Activated gamma-delta T cell (primary cell): ENCODE data around the gene SLC35A2.

Experiments
- DNase-seq: peaks from one replicate; lab custom pipeline; 2025; lab: John Stamatoyannopoulos, UW

SLC35A2 gene

DNA sequence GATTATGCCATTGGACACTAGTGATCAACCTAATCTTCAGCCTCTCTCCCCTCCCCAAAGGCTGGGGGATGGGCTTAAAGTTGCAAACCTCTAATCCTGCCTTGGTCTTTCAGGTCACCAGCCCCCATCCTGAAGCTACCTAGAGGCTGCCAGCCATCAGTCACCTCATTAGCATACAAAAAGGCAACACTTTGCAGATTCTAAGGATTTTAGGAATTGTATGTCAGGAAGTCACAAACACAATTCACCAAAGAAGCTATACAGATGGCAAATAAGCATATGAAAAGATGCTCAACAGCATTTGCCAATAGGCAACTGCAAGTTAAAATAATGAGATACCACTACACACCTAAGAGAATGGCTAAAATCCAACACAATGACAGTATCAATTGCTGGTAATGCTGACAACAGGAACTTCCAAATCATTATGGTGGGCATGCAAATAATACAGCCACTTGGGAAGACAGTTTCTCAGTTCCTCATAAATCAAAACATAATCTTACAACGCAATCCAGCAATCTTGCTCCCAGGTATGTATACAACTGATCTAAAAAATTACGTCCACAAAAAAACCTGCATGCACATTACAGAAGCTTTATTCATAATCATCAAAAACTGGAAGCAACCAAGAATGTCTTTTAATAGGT is 16.4 kb upstream of the SLC35A2 start:
- DNase-seq, result no peak

DNA sequence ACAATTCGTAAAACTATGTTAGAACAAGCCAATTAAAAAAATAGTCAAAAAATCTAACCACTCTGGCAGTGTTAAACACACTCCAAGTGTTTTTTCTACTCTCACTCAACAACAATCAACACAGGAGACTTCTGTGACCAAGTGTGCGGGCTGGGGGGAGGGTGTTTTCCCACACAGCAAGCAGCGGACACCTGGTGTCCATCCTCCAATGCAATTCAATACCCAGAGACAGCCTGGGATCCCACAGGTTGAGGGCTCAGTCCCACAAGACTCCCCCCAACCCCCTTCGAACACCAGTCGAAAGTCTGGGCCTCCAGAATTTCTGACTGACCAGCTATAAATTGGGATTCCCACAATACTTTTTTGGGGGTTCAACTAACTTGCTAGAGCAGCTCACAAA is 15.7 kb upstream of the SLC35A2 start:
- no peak for DNase-seq

DNA sequence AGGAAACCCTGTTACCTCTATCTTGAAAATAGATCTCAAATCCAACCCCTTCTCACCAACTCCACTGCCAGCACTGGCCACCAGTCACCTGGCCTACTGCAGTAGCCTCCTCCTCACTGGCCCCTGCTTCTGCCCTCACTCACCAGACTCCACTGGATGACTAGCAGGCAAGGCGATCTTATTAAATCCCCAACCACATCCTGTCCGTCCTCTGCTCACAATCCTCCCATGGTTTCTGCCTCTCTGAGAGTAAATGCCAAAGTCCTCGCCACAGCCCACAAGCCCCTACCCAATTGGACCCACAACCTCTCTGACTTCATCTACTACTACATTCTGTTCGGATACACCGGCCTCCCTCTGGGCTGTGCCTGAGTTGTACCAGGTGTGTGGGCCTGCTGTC is 12.8 kb upstream of the SLC35A2 start:
- no peak for DNase-seq

DNA sequence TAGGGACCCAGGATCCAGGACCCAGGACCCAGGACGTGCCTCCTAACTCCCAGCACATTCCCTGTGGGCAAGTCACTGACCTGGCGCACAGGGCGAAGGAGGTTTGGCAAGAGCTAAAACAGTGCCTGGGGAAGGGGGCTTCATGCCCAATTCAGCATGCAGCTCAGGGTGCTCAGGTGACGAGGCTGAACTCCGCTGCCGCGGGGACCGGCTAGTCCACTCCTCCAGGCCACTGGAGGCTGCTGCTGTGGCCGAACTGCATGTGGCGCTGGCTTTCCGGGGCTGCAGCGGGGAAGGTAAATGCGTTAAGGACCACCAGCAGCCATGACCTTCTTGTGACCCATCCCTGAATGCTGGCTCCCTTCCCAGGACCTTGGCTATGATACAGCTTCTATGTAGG is 12.3 kb upstream of the SLC35A2 start:
- no peak for DNase-seq

DNA sequence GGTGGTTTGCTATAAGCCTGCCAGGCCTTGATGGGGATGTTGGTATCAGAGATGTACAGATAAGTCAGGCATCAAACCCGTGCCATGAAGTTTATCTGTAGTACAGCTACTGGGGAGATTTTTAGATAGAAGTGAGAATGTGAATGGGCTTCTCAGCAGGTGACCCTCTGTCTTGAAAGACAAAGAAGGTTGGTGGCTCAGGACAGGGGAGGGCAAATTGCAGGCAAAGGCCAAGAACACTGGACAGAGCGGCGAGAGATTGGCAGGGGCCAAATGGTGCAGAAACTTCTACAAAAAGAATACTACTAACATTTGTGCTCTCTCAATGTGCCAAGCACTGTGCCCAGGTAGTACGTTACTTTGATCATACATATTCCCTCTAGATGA is 9.3 kb upstream of the SLC35A2 start:
- DNase-seq, result no peak

DNA sequence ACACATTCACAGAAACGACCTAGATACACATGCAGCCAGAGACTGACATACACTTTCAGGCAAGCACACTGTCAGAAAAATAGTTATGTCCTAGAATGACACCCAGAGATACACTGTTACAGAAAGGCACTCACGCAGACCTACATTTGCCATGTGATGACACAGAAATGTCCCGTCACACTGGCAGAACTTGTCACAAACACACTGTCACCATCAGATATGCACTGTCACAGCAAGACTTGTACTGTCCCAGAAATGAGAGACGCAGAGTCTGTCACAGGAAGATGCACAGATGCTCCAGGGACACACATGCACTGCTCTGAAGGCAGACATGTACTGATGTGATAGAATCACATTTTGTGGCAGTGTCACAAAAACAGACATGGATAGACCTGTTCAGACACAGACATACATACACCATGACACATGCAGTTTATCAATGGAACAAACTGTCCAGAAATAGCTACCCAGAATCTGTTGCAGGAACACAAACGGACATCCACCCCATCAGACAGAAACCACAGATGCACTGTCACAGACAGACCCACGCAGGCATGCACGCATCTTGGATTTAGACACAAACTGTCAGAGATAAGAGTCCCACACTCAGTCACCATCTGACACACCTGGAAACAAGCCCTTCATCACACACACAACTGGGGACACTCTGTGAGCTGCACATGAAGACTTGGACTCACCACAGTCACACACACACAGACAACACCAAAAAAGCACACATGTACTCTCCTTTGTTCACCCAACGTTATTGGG is 8.7 kb upstream of the SLC35A2 start:
- no peak for DNase-seq

DNA sequence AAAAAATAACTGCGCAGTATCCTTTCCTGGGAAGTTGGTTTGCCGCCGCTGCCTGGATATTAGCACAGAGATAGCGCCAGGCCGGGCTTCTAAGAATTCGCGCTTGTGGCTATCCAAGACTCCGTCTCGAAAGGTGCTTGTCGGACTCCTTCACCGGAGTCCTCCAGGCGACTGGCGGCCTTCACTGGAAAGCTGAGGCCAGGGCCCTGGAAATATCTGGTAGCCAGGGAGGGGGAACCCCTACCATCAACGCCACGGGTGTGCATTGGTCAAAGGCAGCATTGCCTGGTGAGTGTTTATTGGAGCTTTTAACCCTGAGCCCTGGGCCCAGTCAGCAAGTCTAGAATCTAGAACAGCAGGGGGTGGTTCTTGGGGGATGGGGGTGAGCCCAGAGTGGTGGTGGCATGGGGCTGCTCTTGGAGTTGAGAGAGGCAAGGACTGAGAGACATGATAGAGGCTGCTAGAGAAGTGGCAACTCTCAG is 8.0 kb upstream of the SLC35A2 start:
- DNase-seq, result no peak

DNA sequence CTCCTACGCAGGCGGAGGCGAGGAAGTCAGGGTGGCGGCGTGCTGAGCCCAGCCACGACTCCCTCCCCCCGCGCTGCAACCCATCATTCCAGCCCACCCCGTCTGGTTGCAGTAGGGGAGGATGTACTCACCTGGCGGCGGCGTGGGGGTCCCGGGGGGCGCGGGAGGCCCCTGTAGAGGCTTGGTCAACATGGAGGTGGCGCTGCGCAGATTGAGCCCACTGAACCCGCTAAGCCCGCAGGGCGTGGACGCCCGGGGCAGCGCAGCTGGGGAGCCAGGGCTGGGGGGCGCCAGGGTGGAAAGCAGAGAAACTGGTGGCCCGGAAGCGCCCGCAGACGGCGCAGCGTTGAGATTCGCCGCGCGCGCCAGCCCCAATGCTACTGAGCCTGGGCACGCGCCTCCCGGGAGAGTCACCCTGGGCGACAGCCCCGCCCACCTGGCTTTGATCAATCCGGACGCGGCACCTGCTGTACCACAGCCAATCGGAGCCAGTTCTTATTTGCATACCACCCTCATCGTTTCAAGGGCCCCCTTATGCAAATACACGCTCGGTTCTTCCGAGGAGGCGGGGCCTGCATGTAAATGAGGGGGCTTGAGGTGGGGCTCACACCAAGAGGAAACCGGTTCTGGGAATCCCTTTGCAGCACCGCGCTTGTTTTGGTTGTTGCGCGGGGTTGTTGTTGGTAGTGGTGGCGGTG is 7.3 kb upstream of the SLC35A2 start, which contains the start of gene PIM2:
TSS of gene PIM2 (minus strand) at position 382 of the 698 bp plus-strand sequence. CDS start at position 192, 190 bp downstream.
- DNase-seq, result peak; percentile 74

DNA sequence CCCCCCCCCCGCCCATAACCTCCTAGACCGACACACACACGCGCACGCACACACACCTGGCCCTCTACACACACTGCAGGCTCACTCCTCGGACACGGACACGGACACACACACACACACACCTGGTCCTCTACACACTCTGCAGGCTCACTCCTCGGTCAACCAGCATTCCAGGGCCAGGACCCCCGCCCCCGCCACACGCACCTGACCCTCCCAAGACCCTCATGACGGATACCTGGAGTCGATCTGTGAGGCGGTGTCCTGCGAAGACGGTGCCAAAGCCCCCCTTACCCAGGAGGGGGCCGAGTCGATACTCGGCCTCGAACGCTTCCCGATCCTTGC is 6.8 kb upstream of the SLC35A2 start:
- DNase-seq, result no peak

DNA sequence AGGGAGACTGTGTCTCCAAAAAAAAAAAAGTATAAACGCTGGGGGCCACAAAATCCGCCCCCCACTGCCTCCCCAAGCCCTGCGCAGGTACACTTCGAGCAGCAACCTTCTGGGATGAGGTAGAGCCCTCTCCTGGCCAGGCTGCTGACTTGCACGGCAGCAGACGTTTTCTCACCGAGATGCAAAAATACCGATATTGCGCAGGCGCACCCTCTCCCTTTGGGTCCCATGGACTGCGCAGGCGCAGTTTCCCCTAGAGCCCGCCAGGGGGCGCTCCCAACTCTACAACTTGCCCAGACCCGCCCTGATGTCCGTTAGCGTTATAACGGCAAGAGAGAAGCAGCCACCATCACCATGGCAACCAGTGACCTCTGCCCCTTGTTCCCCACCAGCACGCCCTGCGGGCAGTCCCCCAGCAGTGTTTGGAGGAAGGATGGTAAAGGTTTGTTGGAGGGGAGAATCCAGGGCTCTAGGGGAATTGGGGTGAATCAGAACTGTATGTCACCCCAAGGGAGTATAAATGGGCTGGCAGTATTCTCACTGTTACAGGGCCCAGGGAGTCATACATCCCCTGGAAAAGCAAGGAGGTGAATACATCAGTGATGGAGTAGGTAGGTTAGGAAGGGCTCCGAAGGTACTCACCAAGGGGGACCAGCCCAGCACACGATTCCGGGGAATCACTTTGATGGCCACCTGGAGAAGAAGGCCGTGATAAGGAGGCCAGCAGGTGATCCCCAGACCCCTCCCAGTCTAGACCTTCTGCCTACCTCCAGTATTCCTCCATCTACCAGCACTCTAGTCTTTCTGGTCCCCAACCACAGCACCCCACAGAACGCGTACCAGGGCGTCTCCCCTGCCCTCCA is 5.9 kb upstream of the SLC35A2 start:
- peak; percentile 61 for DNase-seq

DNA sequence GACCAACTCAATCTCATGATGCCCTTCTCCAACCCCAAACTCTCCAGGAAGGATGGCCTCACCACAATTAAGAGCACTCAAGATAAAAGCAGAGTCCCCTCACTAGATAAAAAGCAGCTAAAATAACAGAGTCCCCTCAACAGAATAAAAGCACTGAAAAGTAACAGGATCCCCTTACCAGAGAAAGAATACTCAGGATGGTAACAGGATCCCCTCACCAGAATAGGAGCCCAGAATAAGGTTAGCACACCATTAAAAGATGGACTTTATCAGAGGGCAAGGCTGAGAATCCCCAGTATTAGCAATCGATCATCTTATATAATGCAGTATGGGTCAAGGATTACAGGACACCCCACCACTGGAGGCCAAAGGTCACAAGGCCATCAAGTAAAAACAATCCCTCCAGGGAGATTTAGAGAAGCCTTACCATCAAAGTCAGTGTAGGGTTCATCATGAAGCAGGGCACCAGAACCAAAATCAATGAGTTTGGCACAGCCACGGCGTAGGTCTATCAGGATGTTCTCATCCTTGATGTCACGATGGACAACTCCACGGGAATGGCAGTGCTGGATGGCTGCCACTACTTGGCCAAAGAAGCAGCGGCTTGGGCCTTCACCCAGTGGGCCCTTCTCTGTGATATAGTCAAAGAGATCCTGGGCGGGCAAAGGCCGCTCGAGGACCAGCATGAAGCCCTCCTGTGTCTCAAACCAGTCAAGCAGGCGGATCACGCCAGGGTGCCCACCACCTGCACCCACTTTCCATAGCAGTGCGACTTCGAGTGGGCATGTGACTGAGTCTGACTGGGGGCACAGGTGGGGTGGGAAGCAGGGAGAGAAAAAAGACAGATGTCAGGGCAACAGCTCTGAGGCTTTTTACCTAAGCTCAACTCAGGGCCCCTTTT is 3.4 kb upstream of the SLC35A2 start:
- no peak for DNase-seq

DNA sequence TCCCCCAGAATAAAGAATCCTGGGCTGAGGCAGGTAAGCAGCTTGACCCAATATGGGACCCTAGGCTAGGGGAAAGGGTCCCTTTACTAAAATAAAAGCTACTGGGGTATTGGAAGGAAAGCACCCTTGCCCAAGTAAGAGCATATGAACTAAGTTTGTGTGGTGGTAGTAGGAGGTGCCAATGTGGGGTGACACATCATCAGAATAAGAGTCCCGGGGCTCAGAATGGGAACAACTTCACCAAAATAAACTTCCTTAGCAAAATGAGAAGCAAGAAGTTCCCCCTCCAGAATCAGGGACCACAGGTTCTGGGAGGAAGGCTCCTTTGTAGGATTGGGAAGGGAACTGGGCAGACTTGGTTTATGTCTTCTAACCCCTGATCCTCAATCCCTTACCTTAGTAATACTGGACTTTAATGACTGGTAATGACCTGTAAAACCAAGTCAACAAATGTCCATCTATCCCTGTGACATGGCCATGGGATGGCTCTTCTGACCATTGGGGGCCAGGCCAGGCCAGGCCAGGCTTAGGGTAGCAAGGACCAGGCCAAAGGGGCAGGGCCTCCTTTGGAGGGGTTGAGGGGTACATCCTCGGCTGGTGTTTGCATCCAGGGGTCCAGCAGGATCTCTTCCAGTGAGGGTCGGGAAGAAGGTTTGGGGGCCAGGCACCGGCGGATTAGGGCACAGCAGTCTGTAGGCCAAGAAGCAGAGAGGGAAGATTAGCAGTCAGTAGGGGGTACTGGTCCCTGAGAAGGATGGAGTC is 2.3 kb upstream of the SLC35A2 start:
- DNase-seq, result no peak

DNA sequence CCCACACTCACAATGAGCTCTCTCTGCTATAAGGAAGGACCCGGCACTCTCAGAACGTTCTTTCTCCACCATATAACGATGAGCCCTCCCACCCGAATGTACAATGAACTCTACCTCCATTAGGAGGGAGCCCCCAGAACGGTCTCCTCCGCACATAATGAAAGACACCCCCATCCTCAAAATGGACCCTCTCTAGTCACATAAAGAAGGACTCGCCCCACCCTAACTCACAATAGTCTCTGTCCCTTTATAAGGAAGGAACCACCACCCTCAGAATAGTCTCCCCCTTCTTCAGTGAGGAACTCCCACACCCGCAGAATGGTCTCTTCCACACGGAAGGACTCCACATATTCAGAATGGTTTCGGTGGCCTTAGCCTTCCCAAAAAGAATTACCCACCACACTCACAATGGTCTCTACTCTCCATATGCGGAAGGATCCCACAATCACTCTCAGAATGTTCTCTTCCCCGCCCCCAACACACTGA is 477 bp downstream of the SLC35A2 start:
- DNase-seq, result no peak

DNA sequence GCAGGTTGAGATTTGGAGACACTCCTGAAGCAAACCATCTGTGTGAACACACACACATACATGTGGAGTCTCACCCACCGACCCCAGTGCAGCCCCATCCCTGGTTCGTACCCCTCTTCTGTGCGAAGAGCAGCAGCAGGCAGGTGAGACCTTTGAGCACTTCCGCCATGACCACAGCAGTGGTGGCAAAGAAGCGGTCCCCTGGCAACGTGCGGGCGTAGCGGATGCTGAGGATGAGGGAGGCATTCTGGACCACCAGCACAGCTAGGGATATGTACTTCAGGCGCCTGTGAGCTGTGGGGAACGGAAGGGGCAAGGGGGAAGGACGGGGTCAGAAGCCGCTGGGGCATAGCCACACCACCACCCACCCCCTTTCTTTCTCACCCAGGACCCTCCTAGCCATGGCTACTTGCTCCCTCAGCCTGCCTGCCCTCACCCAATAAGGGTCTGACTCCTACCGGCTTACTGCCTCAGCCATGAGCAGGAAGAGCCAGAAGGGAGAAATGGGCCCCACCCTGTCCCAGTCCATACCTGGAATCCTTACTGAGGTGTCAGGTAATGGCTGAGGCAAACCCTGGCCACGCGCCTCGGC is 1.6 kb downstream of the SLC35A2 start:
- DNase-seq, result no peak

DNA sequence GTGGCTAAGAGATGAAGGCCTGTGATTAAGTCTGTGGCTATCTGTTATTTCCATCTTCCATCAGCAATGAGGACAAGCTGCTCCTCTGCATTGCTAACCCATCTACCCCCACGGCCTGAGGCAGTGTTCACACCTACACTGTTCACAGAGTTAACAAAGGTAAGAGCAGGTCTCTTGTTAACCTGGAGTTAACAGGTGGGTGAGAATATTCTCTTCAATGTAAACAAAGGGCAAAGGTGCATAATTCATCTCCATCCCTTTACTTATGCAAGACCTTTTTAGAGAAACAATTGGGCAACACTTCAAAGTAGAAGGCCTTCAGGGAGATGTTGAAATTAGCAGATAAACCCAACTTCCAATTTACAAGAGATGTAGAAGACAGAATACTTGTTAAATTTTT is 2.8 kb downstream of the SLC35A2 start:
- DNase-seq, result no peak

DNA sequence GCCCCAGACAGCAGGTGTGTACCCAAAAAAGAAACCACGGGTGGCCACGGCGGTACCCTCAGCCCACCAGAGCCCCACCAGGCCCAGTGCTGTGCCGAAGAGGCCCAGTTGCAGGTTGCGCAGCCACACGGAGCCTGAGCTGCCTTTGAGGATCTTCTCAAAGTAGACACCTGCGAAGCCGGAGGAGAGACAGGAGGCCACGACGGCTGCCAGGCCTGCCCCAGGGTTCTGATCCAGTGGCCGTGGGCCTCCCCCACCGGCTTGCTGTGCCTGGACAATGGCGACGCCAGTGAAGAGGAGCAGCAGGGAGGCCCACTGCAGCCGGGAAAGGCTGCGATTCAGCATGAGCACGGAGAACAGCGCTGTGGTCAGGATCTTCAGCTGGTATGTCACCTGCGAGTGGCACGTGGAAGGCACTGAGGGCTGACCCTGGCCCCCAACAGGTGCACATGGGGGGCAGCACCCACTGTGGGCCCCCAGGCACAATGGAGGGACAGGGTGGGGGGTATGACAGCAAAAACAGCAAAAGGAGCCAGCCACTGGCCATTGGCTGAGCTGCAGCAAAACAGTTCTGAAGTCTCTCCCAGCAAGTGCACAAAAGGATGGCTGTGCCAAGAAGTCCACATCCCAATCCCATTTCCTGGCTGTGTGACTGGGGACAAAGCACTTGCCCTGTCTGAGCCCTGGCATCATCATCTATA is 6.2 kb downstream of the SLC35A2 start:
- no peak for DNase-seq

DNA sequence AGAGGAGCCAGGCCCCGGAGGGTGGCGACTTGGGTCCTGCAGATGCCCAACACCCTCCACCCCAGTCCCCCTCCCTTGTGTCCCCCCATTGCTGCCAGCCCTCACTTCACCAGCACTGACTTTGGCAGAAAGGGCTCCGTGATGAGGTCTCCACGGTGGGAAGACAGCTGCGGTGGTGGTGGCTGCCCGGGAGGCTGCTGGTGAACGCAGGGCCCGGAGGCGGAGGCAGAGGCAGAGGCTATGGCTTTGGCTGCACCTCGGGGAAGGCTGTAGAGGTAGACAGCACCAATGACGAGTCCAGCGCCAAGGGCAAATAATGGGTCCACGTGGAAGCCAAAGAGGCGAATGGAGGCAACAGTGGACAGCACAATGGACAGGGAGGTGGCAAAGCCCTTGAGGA is 6.8 kb downstream of the SLC35A2 start:
- no peak for DNase-seq

DNA sequence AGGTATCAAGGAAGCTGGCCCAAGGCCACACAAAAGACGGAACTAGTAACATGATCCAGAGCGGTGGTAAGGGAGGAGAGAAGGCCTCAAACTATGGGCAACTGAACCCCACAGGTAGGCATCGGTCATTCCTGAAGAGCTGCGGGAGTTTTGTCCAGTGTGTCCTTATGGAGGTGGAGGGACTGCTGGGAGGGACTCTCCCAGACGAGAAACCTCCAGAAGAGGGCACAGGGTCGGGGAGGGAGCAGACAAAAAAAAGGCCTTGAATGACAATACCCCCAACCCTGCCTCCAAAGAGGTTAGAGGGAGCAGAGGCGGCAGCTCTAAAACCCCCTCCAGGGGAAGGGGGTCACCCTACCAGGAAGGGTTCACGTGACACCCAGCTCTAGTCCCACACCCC is 7.3 kb downstream of the SLC35A2 start:
- no peak for DNase-seq

DNA sequence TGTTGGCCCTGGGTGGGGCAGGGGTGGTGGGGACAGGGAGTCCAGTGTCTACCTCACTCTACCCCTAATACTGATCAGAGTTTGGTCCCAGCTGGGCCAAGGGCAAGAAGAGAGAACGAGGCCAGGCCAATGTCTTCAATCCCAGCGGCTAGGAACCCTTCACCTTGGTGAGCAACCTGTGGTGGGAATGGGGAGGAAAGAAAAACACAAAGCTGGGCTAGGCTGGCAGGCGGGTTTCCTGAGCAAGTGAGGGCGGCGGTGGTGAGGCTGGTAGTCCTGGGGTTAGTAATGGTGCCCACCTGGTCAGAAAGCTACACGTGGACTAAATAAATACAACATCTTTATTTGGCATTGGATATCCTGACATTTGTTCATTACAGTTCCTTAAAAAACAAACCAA is 8.2 kb downstream of the SLC35A2 start:
- no peak for DNase-seq
